Jurkat, Clone E6-1 (cell line): ENCODE measurements around the gene BAHCC1.

ENCODE experiments used
- DNase-seq: peaks from one replicate; pipeline ENCODE4 v3.0.0-alpha.2; 2011; ENCODE audit warnings: low read depth, low spot score
- H3K4me3 ChIP-seq: 2 replicates; pipeline ENCODE4 v1.5.1; 2011; ENCODE audit warnings: mild to moderate bottlenecking, low read length, control low read depth, moderate library complexity

The BAHCC1 gene

GRCh38 chr17:81480140-81481072, 85.1 kb downstream of the BAHCC1 start:
- DNase-seq: no peak
- peak overlapping the region; percentile 29 for H3K4me3 ChIP-seq

- peak; percentile 70 for DNase-seq
Measured at GRCh38 chr17:81481073-81481799, 86.0 kb downstream of the BAHCC1 start.

GRCh38 chr17:81481815-81482505, 86.7 kb downstream of the BAHCC1 start:
- no peak for DNase-seq
- peak overlapping the region; percentile 66 for H3K4me3 ChIP-seq

More at GRCh38 chr17:81481073-81481799, 86.0 kb downstream of the BAHCC1 start:
- H3K4me3 ChIP-seq: peak overlapping the region; percentile 66

DNA sequence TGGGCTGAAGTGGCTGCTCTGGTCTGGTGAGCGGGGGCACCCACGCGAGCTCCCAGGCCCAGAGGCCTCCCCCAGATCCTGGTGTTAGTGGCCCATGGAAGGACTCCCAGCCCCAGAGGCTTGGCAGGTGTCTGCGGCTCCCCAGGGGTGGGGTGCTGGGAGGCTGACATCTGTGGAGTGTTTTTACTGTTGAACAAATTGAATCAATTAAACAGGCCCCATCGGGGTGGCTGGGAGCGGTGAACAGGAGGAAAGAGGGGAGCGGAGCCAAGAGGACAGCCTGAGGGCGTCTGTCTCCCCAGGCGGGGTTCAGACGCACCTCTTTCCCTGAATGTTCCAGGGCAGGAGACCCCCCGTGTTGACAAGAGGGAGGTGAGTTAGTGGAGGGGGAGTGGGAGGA, 87.4 kb downstream of the BAHCC1 start:
- no peak for DNase-seq
- H3K4me3 ChIP-seq: peak overlapping the region; percentile 66

- peak; percentile 44 for DNase-seq
- peak overlapping the region; percentile 66 for H3K4me3 ChIP-seq
Measured at GRCh38 chr17:81483085-81483861, 88.0 kb downstream of the BAHCC1 start.

- DNase-seq: no peak
- H3K4me3 ChIP-seq: peak overlapping the region; percentile 66
Measured at GRCh38 chr17:81483862-81484194, 88.6 kb downstream of the BAHCC1 start.

DNA sequence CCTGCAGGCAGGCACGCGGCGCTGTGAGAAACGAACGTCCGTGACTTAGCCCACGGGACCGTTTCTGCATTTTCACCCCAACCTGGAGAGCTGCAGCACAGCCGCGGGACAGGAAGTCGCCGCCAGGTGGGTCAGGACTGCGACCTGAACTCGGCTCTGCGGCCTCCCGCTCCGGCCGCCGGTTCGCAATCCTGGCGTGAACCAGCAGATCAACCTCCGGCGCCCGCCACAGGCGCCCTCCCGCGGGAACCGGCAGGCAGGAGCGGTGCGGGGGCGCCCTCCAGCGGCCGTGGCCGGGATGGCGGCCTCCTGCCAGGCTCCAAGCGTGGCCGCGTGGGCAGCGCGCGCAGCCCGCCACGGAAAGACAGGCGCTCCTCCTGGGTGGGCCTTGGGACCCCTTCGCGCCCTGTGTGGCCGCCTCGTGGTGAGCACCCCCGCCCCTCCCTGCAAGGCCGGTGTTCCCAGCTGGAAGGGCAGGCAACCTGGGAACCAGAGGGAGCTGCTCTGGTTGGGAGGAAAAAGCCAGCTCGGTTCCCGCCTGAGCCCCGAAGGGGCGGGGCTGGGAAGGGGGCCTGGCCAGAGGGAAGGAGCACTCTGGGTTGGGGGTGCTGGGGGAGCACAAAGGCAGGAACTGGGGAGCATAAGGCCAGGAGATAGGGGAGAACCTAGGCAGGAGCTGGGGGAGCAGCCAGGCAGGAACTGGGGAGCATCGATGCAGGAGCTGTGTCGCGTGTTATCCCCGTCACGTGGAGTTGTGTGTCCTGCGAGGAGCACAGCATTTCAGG, 89.1 kb downstream of the BAHCC1 start:
- peak; percentile 82 for DNase-seq
- peak overlapping the region; percentile 66 for H3K4me3 ChIP-seq

DNA sequence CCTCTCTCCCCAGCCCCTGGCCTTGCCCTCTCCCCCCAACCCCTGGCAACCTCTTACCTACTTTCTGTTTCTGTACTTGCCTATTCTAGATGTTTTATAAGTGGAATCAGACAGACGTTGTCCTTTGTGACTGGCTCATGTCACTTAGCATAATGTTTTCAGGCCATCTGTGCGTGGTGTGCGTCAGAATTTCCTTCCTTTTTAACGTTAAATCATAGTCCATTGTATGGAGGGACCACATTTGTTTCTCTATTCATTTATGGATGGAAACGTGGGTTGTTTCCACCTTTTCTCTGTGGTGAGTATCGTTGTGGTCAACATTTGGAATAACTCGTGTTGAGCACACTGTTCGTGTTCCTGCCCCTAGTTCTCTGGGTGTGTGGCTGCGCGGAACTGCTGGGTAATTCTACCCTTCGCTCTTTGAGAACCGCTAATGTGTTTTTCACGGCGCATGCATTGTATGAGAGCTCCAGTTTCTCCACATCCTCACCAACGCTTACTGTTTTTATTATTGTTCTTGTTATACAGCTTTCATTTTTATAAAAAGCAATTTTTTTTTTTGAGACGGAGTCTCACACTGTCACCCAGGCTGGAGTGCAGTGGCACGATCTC, 91.0 kb downstream of the BAHCC1 start:
- DNase-seq: no peak
- no peak overlapping the region for H3K4me3 ChIP-seq

DNA sequence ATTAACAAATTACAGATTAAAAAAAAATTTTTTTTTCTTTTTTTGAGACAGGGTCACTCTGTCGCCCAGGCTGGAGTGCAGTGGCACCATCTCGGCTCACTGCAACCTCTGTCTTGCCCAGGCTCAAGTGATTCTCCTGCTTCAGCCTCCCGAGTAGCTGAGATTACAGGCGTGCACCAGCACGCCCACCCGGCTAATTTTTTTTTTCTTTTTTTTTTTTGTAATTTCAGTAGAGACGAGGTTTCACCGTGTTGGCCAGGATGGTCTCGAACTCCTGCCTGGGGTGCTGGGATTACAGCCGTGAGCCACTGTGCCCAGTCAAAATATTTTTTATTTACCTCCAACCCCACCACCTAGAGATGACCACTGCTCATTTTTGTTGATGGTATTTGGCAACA, 91.8 kb downstream of the BAHCC1 start:
- H3K4me3 ChIP-seq: peak overlapping the region; percentile 57
- DNase-seq: no peak

DNA sequence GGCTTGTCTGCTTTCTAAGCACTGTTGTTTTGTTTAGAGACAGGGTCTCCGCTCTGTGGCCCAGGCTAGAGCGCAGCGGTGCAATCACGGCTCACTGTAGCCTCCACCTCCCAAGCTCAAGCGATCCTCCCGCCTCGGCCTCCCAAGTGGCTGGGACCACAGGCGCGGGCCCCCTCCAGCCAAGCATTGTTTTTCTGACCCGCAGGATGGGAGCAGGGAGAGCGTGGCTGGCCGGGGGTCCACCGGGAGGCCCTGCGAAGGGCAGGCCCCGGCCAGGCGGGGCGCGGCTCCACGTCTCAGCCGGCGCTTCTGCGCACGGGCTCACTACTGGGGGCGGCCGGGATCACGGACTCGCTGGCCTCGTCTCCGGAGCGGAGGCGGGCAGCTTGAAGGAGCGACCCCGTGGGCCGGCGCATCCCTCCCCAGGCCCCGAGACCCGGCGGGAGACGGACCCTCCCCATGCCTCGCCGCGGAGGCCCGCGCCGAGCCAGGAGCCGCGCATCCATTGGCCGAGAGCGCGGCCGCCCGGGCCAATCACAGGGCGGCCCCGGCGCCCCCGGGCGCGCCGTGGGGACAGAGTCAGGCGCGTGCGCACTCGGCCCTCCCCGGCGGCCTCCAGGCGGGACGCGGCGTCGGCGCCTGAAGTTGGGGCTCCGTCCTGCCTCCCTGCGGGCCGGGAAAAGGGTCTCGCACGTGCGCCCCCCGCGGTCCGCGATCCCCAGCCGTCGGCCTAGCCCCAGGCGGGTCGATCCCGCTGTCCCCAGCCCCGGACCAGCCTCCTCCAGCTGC, 92.4 kb downstream of the BAHCC1 start:
- peak; percentile 67 for DNase-seq
- H3K4me3 ChIP-seq: peak overlapping the region; percentile 61

DNA sequence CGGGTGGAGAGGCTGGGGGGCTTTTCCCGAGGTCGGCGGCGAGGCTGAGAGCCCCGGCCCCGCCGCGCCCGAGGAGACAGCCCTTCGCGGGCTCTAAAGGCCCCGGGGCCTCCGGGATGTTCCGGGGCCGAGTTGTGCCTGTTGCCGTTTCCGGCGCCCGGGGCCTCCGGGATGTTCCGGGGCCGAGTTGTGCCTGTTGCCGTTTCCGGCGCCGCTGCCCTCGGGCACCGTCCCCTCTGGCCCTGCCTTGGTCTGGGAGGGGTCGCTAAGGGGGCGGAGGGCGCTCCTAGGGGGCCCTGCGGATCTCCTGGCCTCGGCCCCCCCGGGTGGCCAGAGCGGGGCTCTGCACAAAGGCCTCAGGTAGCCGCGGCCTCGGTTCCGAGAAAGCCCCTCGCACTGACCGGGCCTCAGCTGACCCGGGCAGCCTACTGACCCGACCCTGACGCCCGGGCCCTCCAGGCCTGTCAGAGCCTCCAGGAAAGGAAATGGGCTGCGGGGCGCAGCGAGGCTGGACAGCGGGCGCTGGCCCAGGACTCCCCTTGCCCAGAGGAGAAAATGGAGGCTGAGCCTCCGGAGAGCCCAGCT, 93.1 kb downstream of the BAHCC1 start:
- peak overlapping the region; percentile 61 for H3K4me3 ChIP-seq
- no peak for DNase-seq

DNA sequence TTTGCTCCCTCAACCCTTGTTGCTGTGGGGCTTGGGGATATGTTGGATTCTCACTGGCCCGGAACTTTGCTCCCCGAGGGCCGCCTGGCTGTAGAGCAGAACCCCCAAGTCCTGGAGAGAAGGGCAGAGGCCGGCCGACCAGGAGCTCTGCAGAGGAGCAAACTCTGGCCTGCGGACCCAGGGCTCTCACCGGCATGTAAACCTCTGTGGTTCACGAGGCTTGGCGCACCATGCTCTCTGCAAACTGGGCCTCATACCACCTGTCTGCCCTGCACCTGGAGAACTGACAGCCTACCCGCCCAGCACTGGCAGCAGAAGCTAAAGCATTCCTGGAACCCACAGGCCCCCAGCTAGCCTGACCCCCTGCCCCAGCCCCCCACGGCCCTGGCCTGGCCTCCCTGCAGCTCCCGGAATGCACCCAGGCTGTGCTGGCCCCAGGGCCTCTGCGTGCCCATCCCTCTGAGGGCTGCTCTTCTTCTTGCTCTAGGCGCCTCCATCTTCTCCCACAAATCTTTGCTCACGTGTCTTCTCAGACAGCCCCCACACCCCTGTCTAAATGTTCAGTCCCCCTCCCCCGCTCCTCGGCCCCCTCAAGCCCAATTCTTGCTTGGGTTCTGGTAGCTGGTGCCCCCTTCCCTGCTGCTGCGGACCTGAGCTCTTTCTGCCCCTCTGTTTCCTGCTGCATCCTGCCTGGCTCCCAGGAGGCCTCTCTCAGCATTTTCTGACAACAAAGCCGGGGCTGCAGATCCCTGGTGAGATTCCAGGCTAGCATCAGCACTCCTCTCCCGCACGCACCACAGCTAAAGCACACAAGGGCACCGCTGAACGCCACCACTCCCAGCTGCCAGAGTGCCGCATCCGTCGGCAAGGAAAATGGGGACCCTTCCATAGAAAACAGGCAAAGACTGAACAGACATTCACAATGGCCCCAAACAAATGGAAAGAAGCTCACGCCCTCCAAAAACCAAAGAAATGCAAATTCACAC, 94.0 kb downstream of the BAHCC1 start:
- H3K4me3 ChIP-seq: peak overlapping the region; percentile 61
- no peak for DNase-seq

DNA sequence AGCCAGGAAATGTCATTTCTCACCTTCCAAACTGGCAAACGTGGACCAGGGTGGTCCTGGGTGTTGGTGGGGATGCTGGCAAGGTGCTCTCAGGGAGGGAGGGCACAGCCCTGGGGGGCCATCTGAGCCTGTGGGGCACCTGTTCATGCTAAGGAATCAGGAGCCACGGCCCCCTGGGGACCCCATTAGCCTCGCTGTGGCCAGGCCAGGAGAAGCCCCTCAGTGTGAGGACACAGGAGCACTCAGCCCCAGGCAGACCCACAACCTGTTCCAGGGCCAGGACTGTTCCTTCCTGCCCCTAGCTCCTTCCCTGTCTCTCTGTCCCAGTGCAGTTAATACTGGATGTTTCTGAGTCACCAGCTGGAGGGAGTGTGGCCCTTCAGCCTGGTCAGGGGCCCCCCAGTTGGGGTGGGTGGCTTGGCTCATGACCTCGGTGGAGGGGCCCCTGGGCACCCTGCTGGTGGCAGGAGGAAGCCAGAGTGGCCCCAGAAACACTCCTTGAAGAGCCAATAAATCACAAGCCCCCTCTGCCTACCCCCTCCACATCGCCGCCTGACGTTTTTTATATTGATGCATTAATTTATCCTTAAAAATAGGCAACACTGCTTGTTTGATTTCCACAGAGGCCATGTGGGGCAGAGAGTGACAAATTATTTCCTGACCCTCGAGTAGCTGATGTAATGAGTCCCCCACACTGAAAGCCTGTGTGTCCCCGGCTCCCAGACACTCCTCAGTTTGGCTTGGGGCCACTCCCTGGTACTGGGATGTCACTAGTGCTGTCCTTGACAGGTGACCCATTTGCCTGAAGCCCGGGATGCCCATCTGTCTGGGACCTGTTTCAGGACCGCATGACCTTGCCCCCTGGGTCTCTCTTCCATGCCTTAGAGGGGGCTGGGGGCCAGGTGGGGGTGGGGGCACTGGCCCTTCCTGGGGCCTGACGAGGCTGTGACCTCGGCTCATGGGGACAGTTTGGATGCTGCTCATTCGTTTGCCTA, 95.0 kb downstream of the BAHCC1 start:
- H3K4me3 ChIP-seq: no peak overlapping the region
- no peak for DNase-seq

DNA sequence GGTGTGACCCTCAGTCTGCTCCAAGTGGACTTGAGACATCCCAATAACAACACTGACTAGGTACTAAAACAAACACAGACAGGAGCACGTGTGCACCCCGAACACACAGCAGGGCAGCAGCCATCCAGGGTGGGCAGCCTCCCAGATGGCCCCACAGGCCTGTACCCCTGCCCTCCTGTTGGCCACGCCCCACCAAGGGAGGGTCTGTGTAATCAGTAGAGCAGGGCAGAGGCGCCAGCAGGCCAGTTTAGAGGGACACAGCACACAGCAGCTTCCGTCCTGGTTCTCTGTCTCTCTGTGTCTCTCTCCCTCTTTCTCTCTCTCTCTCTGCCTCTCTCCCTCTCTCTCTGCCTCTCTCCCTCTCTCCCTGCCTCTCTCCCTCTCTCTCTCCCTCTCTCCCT, 95.9 kb downstream of the BAHCC1 start:
- DNase-seq: no peak
- H3K4me3 ChIP-seq: no peak overlapping the region

GRCh38 chr17:81491761-81492160, 96.5 kb downstream of the BAHCC1 start:
- no peak overlapping the region for H3K4me3 ChIP-seq
- DNase-seq: no peak
